A172 (cell line): ENCODE results near the gene ATP9B. TPM values are rescaled to one million over a fixed set of nuclear protein-coding genes. Genes with fewer than 3 reads are reported as not detected.

ENCODE experiments used
- DNase-seq: peaks from one replicate; pipeline ENCODE4 v3.0.0-alpha.2; 2015; ENCODE audit warnings: low spot score
- total RNA-seq: library from RNA; depleted of rRNA; stranded (reverse); fragments of >200 nt; shearing (Covaris generic); gene quantifications from 2 replicates; pipeline ENCODE4 v1.2.3, GENCODE V29; 2014

The ATP9B gene
- total RNA-seq, 1 experiment from 2014 or later: 8.0 TPM

- DNase-seq: no peak
These were observed 327.4 kb downstream of the ATP9B start for GRCh38 chr18:79396431-79397246.

DNA sequence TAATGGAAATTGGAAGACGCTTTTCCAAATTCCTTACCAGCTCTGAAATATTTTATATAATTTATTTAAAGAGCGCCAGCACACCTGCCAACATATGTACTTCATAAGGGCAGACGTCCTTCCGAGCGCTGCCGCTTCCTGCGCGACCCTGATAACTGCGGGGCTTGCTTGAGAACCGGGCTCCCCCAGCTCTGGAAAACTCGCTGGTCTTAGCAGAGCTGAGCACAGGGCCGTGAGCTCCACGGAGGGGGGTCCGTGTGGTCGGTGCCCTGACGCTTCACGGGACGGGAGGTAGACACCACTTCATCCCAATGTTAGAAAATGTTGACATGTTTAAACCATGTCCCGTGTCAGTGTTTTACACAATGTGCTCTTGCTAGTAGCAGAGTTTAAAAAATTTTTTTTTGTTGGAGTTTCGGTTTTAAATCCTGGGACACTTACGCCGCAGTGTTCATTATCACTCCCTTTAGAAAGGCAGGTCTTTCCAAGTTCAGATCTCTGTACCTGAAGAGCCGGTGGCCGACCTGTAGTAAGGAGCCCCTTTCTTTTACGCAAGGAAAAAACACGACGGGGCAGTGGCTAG is 328.1 kb downstream of the ATP9B start:
- no peak for DNase-seq

- no peak for DNase-seq
These were observed 328.9 kb downstream of the ATP9B start for GRCh38 chr18:79397830-79398761.

- no peak for DNase-seq
These were observed 330.3 kb downstream of the ATP9B start for GRCh38 chr18:79399275-79400081.

GRCh38 chr18:79400091-79400590 is 330.9 kb downstream of the ATP9B start:
- no peak for DNase-seq

DNA sequence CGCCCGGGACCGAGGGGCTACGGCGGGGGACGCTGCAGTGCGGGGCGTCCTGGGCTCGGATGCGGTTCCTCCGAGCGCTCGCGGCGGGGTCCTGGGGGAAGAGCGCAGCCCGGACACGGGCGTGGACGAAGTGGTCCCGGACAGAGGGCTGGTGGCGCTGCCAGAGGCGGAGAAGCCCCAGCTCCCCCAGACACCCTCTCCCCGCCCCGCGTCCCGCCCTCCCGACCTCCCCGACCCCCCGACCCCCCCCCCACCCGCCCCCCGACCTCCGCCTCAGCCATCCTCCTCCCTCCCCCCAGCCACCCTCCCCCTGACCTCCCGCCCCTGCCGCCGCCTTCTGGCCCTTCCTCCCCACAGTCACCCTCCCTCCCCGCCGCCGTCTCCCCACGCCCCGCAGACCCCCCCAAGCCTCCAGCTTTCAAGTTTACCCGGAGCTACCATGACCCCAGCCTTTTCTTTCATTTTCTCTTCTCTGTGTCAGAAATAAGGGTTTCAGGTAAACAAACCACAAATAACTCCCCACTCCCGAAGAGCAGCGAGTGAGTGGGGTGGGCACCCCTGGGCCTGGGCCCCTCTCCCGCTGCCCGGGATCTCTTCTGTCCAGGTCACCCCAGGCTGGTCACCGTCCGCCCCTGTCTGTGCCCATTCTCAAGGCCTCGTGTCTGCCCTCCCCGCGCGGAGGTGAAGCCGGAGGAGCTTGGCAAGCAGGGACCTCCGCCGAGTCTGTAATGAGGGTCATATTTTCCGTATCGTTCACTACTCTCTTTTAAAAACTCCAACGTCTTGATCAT is 331.6 kb downstream of the ATP9B start:
- DNase-seq: no peak

- DNase-seq: no peak
These were observed 332.5 kb downstream of the ATP9B start for GRCh38 chr18:79401494-79402208.

- DNase-seq: no peak
These were observed 333.0 kb downstream of the ATP9B start for GRCh38 chr18:79402209-79402576.

DNA sequence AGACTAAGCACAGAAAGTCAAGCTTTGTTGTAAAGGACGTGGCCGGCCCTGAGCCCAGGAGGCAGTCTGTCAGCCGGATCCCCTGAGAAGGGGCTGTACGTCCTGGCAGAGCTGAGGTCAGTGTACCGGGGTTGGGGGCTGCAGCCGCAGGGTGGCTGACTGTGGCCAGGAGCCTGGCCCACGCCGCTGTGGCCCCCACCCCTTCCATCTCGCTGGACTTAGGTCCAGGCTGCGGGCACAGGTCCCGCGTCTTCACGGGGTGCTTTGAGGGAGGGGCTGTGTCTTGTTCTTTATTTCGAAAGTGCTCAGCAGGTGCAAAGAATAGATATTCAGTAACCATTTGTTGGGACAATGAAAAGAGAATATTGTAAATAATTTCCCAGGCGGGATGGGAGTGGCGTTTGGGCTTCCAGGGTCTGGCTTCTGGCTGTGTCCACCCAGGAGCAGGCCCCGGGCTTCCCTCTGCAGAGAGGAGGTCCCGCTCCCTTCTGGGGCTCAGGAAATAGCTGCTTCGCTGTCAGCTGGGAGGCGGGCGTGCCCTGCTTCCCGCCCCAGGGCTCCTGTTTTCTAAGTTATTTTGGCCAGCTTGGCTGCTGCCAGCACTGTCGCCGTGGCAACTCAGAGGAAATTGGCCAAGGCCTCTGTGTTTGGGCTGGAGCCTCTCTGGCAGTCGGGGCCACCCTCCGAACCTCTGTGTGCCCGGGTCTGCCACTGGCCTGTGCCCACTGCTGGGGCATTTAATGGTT is 334.0 kb downstream of the ATP9B start:
- DNase-seq: peak; percentile 25

GRCh38 chr18:79403723-79404566 is 334.8 kb downstream of the ATP9B start:
- DNase-seq: no peak

GRCh38 chr18:79404567-79404910 is 335.3 kb downstream of the ATP9B start:
- DNase-seq: no peak

DNA sequence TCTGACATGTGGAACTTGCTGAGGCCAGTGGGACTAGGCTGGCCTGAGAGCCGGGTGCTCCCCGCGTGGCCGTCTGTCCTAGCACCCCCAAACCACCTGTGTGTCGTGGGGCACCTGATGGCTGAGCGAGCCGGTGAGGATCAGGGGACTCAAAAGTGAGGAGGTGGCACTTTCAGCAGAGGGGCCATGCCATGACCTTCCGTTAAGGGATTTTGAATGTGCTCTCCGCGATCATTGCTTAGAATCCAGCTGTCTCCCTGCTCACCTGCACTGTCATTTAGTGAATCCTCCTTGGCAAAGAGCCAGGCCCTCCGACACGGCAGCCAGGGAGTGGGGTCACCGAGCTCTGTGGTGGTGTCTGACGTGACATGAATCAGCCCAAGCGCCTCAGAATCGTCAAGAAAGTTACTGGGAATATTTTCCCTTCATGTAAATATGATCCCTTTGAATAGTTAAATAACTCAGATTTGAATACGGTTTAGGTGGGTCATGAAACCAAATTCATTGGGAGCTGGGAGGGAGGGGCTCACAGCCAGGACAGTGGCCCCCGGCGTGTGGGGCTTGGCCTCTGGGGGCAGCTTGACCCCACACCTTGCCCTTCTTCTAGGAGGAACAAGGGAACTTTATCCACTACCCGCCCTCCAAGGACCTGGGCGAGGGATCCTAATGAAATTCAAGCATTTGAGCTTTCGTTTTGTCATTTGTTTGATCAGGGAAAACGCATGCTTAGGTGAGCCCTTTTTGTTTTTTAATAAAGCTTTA is 336.0 kb downstream of the ATP9B start:
- DNase-seq: no peak

DNA sequence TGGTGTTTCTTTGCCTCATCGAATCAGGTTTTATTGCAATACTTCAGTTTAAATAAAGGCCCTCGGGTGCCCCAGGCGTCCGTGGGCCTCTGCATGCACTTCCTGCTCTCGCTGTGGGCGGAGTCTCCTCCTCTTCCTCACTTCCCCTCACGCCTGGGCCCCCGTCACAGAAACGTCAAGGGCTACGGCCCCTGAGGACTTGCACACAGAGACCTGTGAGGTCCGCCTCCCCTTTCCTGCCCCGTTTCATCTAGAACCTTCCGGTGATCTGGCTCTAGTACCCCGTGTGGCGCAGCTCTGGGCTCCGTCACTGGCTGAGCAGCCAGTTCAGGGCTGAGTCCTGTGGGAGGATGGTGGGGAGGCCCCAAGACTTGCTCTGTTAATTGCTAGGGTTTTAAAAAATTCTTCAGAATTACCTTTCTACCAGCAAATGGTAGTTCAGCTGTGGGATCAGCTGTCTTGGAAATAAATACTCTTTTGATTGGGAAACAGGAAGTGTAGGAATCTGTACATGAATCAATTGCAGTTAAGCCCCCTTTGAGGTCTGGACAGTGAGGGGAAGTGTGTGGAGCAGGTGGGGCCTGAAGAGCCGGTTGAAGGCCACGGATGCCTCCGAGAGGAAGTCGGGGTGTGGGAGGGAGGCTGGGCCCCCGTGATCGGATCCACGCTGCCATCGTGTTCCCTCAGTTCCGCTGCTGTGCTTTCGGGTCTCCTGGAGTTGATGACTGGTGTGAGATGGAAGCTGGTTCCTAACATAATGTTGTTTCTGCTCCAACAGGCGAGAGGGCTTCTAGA is 336.8 kb downstream of the ATP9B start:
- no peak for DNase-seq

GRCh38 chr18:79406708-79407107 is 337.5 kb downstream of the ATP9B start:
- no peak for DNase-seq

DNA sequence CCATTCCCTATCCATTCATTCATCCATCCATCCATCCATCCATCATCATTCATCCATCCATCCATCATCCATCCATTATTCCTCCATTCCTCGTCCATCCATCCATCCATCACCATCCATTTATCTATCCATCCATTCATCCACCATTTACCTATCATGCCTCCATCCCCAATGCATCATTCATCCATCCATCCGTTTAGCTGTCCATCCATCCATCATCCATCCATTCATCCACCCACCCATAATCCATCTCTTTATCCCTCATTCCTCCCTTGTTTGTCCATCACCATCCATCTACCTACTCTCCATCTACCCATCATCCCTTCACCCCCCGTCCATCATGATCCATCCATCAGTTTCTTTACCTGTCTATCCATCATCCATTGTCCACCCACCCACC is 340.1 kb downstream of the ATP9B start:
- DNase-seq: no peak

DNA sequence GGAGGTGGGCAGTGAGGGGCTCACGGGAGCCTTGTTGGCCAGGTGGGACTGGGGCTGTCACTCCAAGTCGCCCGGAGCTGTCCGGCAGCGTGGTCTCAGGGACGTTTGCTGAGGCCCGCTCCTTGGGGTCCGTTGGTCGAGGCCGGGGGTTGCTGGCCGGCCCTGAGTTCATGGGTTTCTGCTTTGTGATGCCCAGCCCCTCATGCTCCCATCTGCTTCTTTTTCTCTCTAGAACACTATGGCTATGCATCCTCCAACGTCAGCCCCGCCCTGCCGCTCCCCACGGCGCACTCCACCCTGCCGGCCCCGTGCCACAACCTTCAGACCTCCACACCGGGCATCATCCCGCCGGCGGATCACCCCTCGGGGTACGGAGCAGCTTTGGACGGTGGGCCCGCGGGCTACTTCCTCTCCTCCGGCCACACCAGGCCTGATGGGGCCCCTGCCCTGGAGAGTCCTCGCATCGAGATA is 341.0 kb downstream of the ATP9B start:
- DNase-seq: no peak
